GM18519 (cell line): Measurements from ENCODE around the gene LRRC17.
"Not testable (repeated sequence)": the region's sequence is repeated elsewhere in the genome, so short reads cannot be mapped to it uniquely, and the experiment has no call there.

Experiments used
- ATAC-seq: cut with Tn5 transposase; IDR thresholded peaks from one replicate; pipeline ENCODE4 v1.9.1; 2021; ENCODE audit warnings: mild to moderate bottlenecking, moderate library complexity; ENCODE audit not compliant: unreplicated experiment, low FRiP score

Gene LRRC17

DNA sequence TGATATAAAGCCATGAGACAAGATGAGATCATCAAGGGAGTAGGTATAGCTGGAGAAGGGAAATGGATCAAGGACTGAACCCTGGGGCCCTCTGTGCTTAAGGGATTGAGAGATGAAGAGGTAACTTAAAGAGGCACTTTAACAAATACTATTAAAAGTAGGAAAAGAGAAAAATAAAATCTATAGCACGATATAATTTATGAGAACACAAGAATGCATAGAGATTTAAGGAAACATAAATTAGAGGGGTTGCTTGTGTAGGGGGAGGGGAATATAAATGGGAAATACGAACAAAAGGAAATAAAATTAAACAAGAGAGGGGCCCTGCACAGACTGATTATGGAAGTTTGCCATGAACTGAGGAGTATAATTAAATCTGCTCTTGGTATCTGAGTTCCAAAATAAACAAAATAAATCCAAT is 15.6 kb upstream of the LRRC17 start:
- no peak for ATAC-seq

DNA sequence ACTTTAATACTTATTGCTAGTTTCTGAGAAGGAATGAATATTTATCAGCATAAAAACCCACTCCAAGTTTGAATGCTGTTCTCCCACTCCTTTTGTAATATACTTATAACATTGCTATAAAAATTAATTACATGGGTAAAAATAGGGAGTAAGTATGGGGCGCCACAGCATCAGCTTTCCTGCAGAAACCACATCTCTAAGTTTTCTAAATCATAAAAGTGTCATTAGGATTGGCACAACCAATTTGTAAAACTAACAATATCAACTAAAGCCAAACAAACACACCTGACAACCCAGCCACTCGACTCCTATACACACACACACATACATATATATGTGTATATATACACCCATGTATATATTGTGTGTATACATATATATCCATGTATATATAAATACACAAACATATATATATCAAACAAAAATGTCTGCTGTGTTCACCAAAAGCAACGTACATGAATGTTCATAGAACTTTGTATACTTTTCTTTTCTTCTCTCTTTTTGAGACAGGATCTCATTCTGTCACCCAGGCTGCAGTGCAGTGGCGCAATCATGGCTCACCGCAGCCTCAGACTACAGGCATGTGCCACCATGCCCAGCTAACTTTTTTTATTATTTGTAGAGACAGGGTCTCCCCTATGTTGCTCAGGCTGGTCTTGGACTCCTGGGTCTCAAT is 14.8 kb upstream of the LRRC17 start:
- ATAC-seq = no peak

DNA sequence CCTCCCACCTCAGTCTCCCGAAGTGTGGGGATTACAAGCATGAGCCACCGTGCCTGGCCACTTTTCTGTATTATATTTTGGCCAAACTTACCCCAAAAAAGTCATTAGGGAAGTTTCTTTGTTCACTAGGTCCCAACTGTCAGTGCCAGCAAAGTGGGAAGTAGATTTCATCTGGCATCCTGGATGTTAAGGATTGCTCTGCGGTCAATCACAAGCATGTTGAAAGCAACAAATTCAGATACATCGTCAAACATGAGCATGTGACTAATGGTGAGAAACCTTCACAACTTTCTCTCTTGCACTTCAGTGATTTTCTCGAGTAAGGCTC is 14.3 kb upstream of the LRRC17 start:
- ATAC-seq = no peak

DNA sequence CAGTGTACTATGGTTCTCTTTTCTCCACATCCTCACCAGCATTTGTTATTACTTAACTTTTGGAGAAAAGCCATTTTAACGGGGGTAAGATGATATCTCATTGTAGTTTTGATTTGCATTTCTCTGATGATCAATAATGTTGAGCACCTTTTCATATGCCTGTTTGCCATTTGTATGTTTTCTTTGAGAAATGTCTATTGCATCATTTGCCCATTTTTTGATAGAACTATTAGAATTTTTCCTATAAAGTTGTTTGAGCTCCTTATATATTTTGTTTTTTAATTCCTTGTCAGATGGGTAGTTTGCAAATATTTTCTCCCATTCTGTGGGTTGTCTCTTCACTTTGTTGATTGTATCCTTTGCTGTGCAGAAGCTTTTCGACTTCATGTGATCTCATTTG is 10.7 kb upstream of the LRRC17 start:
- not testable (repeated sequence) for ATAC-seq

DNA sequence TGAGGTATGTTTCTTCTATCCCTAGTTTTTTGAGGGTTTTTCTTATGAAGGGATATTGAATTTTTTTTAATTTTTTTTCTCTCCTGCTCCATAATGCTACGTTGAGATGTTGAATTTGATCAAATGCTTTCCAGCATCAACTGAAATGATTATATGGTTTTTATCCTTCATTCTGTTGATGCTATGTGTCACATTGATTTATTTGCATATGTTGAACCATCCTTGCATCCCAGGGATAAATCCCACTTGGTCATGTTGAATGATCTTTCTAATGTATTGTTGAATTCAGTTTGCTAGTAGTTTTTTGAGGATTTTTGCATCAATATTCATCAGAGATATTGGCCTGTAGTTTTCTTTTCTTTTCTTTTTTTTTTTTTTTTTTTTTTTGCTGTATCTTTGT is 9.2 kb upstream of the LRRC17 start:
- ATAC-seq = not testable (repeated sequence)

DNA sequence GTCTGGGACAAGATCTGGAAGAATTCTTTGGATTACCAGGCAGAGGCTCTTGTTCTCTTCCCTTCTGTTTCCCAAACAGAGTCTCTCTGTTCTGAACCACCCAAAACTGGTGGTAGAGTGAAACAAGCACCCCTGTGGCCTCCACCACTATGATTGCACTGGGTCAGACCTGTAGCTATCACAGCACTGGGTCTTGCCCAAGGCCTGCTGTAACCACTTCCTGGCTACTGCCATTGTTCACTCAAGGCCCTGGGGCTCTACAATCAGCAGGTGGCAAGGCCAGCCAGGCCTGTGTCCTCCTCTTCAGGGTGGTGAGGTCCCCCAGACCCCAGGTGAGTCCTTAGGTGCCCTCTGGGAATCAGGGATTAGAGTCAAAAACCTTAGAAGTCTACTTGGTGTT is 4.1 kb upstream of the LRRC17 start:
- no peak for ATAC-seq

DNA sequence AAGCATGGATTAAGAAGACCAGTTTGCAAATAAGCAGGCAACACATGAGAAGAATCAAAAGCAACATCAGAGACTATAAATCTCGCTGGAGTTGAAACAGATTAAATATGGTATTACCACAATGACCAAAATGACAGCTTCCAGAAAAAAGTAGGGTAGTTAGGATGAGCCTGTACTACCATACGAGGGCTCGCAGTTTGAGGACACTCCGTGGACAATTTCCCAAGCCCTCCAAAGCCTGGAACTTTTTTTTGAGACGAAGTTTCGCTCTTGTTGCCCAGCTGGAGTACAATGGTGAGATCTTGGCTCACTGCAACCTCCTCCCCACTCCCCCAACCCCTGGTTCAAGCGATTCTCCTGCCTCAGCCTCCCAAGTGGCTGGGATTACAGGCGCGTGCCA is 1.0 kb downstream of the LRRC17 start:
- ATAC-seq = no peak

DNA sequence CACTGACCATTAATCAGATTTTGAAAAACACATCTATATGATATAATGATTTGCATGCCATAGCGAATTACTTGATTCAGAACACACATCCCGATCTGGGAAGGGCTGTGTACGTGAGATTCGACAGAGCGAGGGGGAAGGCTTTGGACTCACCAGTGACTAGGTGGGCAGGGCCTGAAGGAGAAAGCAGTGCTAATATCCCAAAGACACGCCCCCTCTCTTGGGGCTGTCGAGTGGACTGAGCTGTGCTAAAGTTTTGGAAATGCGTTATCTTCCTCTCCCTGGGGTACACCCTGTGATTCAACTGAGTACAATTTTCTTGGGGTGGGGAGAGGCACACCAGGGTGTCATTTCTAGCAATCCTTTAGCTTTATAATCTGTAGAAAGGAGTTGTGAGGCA is 1.8 kb downstream of the LRRC17 start:
- ATAC-seq = no peak

DNA sequence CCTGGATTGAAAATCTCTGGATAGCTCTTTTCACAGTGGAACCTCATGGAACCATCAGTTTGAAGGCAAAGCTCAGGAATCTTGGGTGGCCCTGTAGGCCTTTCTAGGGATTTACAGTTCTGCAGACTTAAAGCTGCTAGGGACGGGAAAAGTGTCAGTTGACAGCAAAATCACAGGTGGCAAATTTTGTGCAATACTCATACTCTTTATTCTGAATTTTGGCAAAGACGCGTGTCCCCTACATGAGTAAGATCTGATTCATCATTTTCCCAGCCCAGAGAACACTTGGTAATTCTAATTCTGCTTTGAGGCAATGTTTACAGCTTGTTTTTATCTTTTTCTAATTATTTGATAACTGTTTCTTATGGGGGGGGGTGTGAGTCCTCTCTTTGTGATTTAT is 3.6 kb downstream of the LRRC17 start:
- no peak for ATAC-seq

DNA sequence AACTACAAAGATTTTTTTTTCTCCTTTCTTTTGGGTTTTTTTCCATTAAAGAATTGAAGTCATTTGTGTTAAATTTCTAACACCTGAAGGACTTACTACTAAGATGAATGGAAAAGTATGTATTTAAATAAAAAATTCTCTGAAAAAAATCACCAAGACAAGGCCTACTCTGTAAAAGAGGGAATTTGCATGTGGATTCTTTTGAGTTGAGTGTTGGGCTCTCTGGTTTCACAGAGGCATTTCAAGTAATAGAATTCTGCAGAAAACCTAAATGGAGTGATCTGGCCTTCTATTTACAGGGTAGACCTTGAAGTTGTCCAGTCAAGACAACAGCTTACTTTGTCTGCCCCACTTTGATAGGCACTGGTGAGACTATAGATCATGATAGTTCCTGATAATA is 4.1 kb downstream of the LRRC17 start:
- ATAC-seq = no peak

DNA sequence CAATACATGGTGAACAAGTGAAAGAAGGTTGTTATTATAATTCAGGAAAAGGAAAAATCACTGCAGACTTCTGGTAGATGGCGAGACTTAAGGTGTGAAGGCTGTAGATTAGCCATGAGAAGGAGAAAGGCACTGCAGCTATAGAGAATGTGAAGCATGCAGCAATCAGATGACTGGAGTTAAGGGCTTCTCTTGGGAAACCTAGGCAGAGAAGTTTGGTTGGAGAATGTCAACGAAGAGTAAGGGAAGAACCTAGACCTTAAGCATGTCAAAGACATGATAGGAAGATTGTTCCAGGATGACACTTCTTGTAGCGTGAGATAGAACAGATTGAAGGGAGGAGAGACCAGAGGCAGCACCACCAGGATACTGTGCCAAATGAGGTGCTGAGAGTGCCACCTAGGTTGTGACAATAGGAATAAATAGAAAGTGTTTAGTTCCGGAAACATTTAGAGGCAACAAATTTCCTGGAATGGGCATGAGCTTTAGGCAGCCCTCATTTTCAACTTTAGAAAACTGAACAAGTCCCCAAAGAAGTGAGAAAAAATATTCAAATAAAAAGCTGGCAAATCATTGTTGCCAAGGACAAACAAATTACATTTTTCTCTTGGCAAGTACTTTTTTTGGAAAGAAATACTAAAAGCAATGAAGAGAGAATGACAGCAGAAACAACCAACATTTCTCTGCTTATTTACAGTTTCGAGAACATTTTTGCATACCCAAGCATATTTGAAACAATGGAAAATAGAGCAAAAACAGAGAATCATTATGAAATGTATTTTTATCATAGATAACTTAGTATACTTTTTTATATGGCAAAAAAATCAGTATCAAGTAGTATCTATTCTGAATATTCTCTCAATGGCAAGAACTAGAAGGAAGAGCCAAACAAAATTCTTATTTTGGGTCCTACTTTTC is 4.9 kb downstream of the LRRC17 start:
- no peak for ATAC-seq

DNA sequence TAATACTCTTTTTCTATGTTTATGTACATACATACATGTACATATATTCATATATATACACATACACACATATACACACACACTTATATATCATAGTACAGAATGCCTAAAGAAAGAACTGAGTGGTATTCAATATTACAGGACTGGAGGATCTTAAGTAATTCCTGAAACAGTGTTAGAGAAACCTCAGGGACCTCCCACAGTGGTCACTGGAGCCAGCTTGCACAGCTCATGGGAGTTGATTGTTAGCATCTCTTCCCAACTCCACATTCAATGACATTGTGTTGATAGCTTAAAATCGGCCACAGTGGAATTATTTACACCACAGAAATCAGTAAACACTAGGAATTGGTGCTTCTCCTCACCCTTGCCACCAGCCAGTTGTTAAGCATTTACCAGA is 6.0 kb downstream of the LRRC17 start:
- ATAC-seq = no peak

DNA sequence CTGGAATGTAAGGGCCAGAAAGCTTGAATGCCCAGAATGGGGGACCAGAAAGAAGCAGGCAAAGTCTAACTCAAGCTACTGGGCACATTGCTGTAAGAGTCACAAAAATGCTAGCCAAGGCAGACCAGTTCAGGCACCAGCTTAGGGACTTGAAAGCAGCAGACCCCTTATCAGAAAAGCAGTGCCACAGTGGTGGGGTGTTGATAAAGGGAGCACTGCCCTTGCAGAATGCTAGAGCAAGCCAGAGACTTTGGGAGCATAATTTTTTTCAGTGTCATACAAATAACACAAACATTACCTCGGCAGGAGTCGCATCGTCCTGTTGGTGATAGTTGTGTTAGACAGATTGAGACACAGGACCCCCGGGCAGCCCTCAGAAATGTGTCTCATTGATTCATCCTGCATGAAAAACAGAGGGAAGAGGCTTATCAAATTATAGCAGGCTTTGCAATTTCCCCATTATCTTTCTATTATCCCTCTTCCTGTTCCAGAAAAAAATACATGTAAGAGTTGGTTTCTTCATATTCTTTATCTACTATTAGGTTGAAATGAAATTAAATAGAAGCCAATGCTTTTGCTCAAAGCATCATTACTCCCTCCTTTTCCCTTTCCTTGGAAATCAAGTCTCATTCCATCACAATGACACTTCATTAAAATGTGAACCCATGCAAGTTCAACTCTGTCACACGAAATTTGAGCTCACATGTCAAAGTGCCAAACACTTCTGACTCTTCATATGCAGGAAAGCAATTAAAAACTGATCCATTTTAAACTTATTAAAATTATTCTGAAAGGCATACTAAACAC is 13.4 kb downstream of the LRRC17 start:
- ATAC-seq = no peak

DNA sequence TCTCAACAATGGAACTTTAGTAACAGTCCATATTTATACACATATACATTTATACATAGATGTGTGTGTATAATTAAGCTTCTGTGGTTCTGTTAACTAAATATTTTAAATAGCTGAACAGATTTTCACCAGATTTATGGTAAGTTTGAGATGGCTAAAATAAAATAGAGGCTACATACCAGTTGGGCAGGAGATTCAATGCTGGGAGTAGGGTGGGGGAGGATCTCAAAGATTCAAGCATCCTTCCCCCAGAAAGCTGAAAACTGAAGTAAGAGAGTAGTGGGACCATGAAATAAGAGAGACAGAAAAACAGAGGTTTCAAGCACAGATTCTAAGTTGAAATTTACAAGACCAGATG is 14.0 kb downstream of the LRRC17 start:
- ATAC-seq = no peak

DNA sequence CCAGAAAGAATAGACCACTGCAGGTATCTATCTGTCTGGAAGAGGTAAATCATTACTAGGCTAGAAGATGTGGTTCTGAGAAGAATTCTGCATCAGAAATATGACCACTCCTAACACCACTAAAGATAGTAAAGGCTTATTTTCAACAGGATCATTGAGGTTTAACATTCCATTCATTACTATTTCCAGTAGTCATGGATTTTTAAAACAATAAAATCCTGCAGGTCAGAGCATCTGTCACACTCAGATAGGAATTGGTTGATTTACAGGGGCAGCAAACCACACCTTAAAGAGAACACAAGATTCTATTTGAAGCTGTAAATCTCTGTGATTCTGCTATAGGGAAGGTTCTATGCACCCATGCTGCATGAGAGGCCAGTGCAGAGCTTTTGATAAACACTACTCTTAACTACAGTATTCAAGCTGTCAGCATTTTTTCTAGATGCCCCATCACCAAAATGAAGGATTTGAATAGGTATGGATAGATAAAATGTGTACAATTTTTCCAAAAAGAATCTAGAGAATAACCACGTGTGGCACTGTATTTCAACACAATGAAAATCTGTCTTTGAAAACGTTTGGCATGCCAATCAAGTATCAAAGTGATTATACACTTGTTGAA is 14.6 kb downstream of the LRRC17 start:
- ATAC-seq = no peak

DNA sequence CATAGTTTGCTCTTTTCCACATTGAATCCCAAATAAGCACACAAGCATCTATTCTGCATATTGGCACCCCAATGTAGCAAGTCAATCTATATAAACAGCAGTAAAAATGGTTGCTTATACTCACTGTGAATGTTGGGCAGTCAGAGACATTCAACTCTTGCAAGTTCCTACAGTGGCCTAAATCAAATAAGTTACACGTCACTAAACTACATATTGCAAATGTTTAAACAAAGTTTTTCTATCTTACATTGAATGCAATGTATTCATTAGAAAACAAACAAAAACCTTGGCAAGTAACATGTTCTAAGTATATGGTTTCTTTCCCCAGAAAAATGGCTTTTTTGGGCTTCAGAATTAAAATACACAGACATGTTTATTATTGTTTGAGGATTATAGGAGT is 19.0 kb downstream of the LRRC17 start:
- no peak for ATAC-seq

DNA sequence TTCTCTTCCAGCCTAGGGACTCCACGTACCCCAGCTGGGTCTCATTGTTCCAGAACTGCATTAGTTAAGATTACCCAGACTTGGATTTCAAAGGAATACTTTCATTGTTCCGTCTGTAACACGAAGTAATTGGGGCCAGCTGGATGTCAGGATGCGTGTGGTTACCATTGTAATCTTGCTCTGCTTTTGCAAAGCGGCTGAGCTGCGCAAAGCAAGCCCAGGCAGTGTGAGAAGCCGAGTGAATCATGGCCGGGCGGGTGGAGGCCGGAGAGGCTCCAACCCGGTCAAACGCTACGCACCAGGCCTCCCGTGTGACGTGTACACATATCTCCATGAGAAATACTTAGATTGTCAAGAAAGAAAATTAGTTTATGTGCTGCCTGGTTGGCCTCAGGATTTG is 21.0 kb downstream of the LRRC17 start:
- no peak for ATAC-seq

DNA sequence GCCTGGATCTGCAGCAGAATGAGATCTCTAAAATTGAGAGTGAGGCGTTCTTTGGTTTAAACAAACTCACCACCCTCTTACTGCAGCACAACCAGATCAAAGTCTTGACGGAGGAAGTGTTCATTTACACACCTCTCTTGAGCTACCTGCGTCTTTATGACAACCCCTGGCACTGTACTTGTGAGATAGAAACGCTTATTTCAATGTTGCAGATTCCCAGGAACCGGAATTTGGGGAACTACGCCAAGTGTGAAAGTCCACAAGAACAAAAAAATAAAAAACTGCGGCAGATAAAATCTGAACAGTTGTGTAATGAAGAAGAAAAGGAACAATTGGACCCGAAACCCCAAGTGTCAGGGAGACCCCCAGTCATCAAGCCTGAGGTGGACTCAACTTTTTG is 21.4 kb downstream of the LRRC17 start:
- ATAC-seq = no peak

DNA sequence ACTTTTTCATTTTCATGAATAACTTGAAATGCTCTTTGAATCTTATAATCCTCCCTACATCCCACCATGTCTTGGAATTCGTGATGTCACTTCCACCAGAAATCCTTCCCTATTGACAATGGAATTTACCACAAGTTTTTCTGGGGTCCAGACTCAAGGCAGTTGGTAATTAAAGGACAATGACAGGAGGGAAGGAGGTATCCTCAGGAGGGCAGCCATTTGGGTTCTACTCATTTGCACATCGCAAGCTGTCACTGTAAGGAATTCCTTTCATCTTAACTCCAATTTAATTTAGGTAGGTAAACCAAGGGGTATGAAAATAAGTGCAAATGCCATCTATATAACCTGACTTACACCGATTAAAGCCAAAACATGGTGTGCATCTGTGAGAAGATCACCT is 21.9 kb downstream of the LRRC17 start:
- ATAC-seq = no peak

DNA sequence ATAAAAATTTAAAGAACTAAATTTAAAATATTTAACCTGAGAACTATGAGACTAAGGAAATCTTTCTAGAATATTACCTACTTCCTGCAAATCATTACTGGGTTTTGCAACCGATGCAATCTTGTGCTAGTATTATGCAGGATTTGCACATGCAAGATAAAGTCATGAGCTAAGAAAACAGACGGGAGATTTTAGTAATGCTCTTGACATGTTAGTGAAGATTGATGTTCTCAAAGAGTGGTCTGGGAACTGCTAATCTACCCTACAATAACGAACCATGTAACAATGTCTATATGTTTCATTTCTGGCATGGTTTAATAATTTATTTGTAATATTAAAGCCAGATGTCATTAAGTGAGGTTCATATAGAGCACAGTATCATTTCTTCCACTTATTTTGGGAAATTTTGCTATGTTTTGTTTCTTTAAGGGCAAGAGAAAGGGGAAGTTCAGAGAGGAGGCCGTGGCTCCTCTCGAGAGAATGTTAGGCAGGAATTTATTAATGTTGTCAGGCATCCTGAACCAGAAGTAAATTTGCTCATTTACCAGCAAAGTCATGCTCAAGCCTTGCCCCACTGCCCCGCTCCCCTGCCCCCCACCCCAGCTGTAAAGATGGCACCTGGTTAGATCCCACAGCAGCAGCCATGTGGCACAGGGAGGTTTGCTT is 22.8 kb downstream of the LRRC17 start:
- no peak for ATAC-seq
